Right cardiac atrium (tissue), 5 donors: ENCODE data around the gene DUSP1. TPM values are rescaled to one million over a fixed set of nuclear protein-coding genes. Genes with fewer than 3 reads are reported as not detected.
A peak's percentile ranks its signal among the peaks of the same experiment; 100 is the strongest.
"Not testable (repeated sequence)": the region's sequence is repeated elsewhere in the genome, so short reads cannot be mapped to it uniquely, and the experiment has no call there.

Experiments
- ATAC-seq, 2 donors: fragments of 200-7000 bp; cut with Tn5 transposase; one replicate each; pipeline versions ENCODE4 v1.8.0 to v1.9.1; 2020; ENCODE audit warnings: moderate library complexity in 2 of 2, mild to moderate bottlenecking in 1 of 2
- DNase-seq, 3 donors: peaks; one replicate each; pipeline ENCODE4 v3.0.0-alpha.2; 2020
- H3K27ac ChIP-seq: one replicate; pipeline ENCODE4 v1.5.1; 2013; ENCODE audit warnings: mild to moderate bottlenecking, low read length, control low read depth, moderate library complexity
- H3K27me3 ChIP-seq: one replicate; pipeline ENCODE4 v1.6.1; 2013; ENCODE audit not compliant: control insufficient read depth, insufficient read depth
- H3K4me1 ChIP-seq: one replicate; pipeline ENCODE4 v1.6.1; 2013; ENCODE audit warnings: low read length; ENCODE audit not compliant: control insufficient read depth, insufficient read depth
- H3K4me3 ChIP-seq: one replicate; pipeline ENCODE4 v1.5.1; 2013; ENCODE audit warnings: low read length, control low read depth
- H3K9me3 ChIP-seq: one replicate; pipeline ENCODE4 v1.6.1; 2013; ENCODE audit warnings: low read length; ENCODE audit not compliant: control insufficient read depth
- WGBS: extraction: QIAGEN DNeasy Blood & Tissue Kit; methylation state at CpG from one replicate; pipeline ENCODE4 v1.1.7; 2013; 5-methylcytosine and 5-hydroxymethylcytosine counted together
- intact Hi-C, 4 donors: fragments of 100-400 bp; cut with DNase I; formaldehyde crosslinking; loops; one replicate each; pipeline versions ENCODE4 v1.11.0 to v1.14.0; 2022 to 2023
- polyA plus RNA-seq: library from polyadenylated mRNA; stranded (reverse); fragments of 200-250 nt; gene quantifications from one replicate; pipeline ENCODE4 v1.2.3, GENCODE V29; 2013
- total RNA-seq, 4 donors: library from RNA; stranded (reverse); fragmentation: NEBNext Ultra II Directional; extraction: Animal tissue kit (Norgen Biotek cat#: 25700); gene quantifications; one replicate each; pipeline ENCODE4 v1.2.1, GENCODE V29; 2021
- donor health status: healthy with polysubstance abuse.
- donor health status: DM: no; HTN: yes; CAD: no.
- donor health status: DM: no; HTN: no; CAD: no.
- donor health status: DM: no; HTN: yes; CAD: no; lungs with severe emphysema.
- donor health status: DM: yes; HTN: yes; CAD: no.

The DUSP1 gene
- total and polyA plus RNA-seq, 5 donors = 78.7 to 247 (median 97.6) TPM

- H3K27me3 ChIP-seq = no peaks in the 10 kb centered on the region
- intact Hi-C loops = no loop called here
- DNase-seq = peak in 2 of 3 donors; percentile 79
- ATAC-seq = peak; percentile 65 to 74
- H3K4me3 ChIP-seq = no peak overlapping the region
- H3K4me1 ChIP-seq = peaks cover 14% of the 10 kb centered on the region
- H3K9me3 ChIP-seq = no peaks in the 10 kb centered on the region
- 50% methylated on average over 21 of the region's 21 CpGs for WGBS
- H3K27ac ChIP-seq = peak overlapping the region; percentile 91
Measured at GRCh38 chr5:172788771-172789686, 18.0 kb upstream of the DUSP1 start.

- ATAC-seq, H3K9me3 ChIP-seq, H3K27ac ChIP-seq, intact Hi-C loops, H3K27me3 ChIP-seq, H3K4me3 ChIP-seq, DNase-seq: not testable (repeated sequence)
- H3K4me1 ChIP-seq = peaks cover 10% of the 10 kb centered on the region
- 92% methylated on average over 3 of the region's 3 CpGs for WGBS
Measured at GRCh38 chr5:172787538-172787937, 16.5 kb upstream of the DUSP1 start.

- H3K4me1 ChIP-seq = peaks cover 10% of the 10 kb centered on the region
- no peak overlapping the region for H3K27ac ChIP-seq
- intact Hi-C loops = no loop called here
- no peak for DNase-seq
- ATAC-seq = no peak
- no peaks in the 10 kb centered on the region for H3K9me3 ChIP-seq
- 92% methylated on average over 9 of the region's 9 CpGs for WGBS
- no peaks in the 10 kb centered on the region for H3K27me3 ChIP-seq
- no peak overlapping the region for H3K4me3 ChIP-seq
Measured at GRCh38 chr5:172786736-172787462, 15.9 kb upstream of the DUSP1 start.

DNA sequence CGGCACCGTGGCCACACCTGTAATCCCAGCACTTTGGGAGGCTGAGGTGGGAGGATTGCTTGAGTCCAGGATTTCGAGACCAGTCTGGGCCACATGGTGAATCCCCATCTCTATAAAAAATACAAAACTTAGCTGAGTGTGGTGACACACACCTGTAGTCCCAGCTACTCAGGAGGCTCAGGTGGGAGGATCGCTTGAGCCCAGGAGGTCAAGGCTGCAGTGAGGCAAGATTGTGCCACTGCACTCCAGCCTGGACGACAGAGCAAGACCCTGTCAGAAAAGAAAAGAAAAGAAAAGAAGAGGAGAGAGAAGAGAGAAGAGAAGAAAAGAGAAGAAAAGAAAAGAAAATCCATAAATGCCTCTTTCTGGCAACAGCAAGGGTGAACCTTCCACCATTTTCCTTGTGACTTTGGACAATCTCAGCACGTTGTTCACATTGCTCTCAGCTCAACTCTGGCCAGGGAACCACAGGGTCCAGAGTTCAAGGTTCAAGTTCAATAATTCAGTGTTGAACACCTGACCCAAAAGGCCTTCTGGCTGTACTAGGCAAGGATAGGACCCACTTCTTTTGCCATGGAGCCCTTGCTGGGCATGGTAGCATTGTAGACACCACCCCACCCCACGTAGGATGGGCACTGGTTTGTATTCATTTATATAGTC, 14.6 kb upstream of the DUSP1 start:
- Histone ChIP-seq H3K4me3 (no peak overlapping the region), H3K4me1 (peaks cover 10% of the 10 kb centered on the region), H3K9me3 (no peaks in the 10 kb centered on the region), H3K27me3 (no peaks in the 10 kb centered on the region), H3K27ac (no peak overlapping the region)
- intact Hi-C loops = no loop called here
- ATAC-seq (no peak), DNase-seq (no peak)
- WGBS = 89% methylated on average over 7 of the region's 7 CpGs

DNA sequence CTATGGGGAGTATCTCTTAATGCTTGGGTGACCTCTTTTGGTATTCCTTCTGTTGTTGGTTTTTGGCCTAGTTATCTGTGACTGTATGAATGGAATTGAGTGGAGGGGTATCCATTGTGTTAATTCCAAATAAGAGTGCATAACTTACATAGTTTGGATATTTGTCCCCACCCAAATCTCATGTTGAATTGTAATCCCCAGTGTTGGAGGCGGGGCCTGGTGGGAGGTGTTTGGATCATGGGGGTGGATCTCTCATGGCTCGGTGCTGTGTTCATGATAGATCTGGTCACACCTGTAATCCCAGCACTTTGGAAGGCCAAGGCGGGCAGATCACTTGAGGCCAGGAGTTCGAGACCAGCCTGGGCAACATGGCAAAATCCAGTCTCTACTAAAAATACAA, 13.2 kb upstream of the DUSP1 start:
- DNase-seq, intact Hi-C loops, H3K27ac ChIP-seq, ATAC-seq, H3K4me3 ChIP-seq, H3K4me1 ChIP-seq, H3K9me3 ChIP-seq, H3K27me3 ChIP-seq: not testable (repeated sequence)
- WGBS = 97% methylated on average over 4 of the region's 4 CpGs

DNA sequence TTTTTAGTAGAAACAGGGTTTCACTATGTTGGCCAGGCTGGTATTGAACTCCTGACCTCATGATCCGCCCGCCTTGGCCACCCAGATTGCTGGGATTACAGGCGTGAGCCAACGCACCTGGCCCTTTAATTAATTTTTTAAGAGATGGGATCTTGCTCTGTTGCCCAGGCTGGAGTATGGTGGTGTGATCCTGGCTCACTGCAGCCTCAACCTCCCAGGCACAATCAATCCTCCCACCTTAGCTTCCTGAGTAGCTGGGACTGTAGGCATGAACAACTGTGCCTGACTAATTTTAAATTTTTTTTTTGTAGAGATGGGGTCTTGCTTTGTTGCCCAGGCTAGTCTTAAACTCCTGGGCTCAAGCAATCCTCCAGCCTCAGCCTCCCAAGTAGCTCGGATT, 12.3 kb upstream of the DUSP1 start:
- H3K27ac ChIP-seq, H3K9me3 ChIP-seq, intact Hi-C loops, H3K4me1 ChIP-seq, H3K4me3 ChIP-seq, ATAC-seq, H3K27me3 ChIP-seq, DNase-seq: not testable (repeated sequence)
- 97% methylated on average over 5 of the region's 5 CpGs for WGBS

GRCh38 chr5:172782169-172783039, 11.4 kb upstream of the DUSP1 start:
- DNase-seq (no peak), ATAC-seq (no peak)
- Histone ChIP-seq H3K27me3 (no peaks in the 10 kb centered on the region), H3K27ac (no peak overlapping the region), H3K9me3 (no peaks in the 10 kb centered on the region), H3K4me3 (no peak overlapping the region), H3K4me1 (no peaks in the 10 kb centered on the region)
- WGBS = 94% methylated on average over 7 of the region's 7 CpGs
- intact Hi-C loops = no loop called here

DNA sequence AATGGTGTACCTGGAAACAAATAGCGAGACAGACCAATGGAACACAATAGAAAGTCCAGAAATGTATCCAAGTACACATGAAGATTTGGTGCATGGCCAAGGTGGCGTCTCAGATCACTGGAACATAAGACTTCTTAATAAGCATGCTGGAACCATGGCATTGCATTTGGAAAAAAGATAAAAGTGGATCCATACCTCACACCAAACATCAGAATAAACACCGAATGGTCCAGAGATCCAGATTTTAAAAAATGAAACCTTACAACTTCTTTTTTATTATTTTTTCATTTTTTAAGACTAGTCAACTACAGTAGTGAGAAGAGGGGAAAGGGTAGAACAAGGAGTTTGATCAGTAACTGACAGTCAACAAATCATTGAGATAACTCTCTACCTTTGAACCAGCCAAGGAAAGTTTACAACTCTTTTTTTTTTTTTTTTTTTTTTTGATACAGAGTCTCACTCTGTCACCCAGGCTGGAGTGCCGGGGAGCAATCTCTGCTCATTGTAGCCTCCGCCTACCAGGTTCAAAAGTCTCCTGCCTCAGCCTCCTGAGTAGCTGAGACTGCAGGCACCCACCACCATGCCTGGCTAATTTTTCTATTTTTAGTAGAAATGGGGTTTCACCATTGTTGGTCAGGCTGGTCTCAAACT, 8.8 kb upstream of the DUSP1 start:
- 95% methylated on average over 5 of the region's 5 CpGs for WGBS
- ATAC-seq = no peak
- intact Hi-C loops = loop anchor here in 2 of 4 donors (10.0 kb wide), 2 partner anchors 55 to 125 kb away; partner anchors contain the start of gene ERGIC1 (in 1 of the 2)

GRCh38 chr5:172777881-172778814, 7.2 kb upstream of the DUSP1 start:
- H3K4me3 ChIP-seq = no peak overlapping the region

More for the DNA sequence above, 8.8 kb upstream of the DUSP1 start:
- H3K27ac ChIP-seq = no peak overlapping the region
- H3K4me3 ChIP-seq = no peak overlapping the region
- H3K4me1 ChIP-seq = no peaks in the 10 kb centered on the region
- no peak for DNase-seq
- no peaks in the 10 kb centered on the region for H3K9me3 ChIP-seq
- H3K27me3 ChIP-seq = no peaks in the 10 kb centered on the region

More at GRCh38 chr5:172777881-172778814, 7.2 kb upstream of the DUSP1 start:
- 86% methylated on average over 13 of the region's 13 CpGs for WGBS
- peak in 1 of 3 donors; percentile 52 for DNase-seq
- H3K9me3 ChIP-seq = no peaks in the 10 kb centered on the region
- ATAC-seq = peak; percentile 27 to 53
- no peaks in the 10 kb centered on the region for H3K27me3 ChIP-seq
- peak overlapping the region; percentile 77 for H3K27ac ChIP-seq
- peaks cover 3% of the 10 kb centered on the region for H3K4me1 ChIP-seq
- intact Hi-C loops = loop anchor here in 2 of 4 donors (10.0 kb wide), 2 partner anchors 57 to 127 kb away; partner anchors contain the start of gene ERGIC1 (in 1 of the 2)
